Transverse colon (tissue), 4 donors: ENCODE data around the gene SCARB2.

Experiments used
- POLR2AphosphoS5 ChIP-seq, 3 donors: sonication (generic); formaldehyde crosslinking; IDR thresholded peaks; one replicate each; pipeline ENCODE4 v1.6.1; 2016; ENCODE audit warnings: antibody characterized with exemption in 3 of 3
- TF ChIP-seq, protein P1 (sequence below), 5 experiments: fragments of 200-600 bp in 3 of 5; fragments of 450-650 bp in 2 of 5; sonication (generic) in 3 of 5; IDR thresholded peaks; 1 replicate in 2 of 5; 2 replicates in 3 of 5; pipeline ENCODE4 v1.5.1; 2016 to 2017; ENCODE audit warnings: antibody characterized with exemption in 5 of 5, inconsistent platforms in 3 of 5, mild to moderate bottlenecking in 2 of 5, moderate library complexity in 1 of 5

DNA sequence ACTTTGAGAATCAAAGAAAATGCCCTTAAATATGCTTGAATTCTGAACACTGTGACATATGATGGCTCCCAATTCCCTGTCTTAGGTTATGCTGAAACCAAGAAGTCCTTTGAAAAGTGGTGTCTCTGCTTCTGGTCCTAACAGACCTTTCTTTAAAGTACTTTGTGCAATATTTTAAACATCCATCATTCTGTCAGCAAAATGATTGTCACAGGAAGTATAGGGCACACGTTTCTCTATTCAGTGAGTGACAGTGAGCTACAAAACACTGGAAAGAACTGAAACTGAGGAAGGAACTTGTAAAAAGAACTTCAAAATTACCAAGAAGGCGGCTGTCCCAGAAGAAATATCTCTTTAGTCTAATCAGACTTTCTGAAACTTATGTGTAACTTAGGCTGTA is 53.3 kb downstream of the SCARB2 start:
- TF ChIP-seq, protein P1, sequence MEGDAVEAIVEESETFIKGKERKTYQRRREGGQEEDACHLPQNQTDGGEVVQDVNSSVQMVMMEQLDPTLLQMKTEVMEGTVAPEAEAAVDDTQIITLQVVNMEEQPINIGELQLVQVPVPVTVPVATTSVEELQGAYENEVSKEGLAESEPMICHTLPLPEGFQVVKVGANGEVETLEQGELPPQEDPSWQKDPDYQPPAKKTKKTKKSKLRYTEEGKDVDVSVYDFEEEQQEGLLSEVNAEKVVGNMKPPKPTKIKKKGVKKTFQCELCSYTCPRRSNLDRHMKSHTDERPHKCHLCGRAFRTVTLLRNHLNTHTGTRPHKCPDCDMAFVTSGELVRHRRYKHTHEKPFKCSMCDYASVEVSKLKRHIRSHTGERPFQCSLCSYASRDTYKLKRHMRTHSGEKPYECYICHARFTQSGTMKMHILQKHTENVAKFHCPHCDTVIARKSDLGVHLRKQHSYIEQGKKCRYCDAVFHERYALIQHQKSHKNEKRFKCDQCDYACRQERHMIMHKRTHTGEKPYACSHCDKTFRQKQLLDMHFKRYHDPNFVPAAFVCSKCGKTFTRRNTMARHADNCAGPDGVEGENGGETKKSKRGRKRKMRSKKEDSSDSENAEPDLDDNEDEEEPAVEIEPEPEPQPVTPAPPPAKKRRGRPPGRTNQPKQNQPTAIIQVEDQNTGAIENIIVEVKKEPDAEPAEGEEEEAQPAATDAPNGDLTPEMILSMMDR (IDR thresholded peaks at IDR 0.05): no peak
- TF ChIP-seq POLR2AphosphoS5 (IDR thresholded peaks at IDR 0.05): no peak
